Cardiac fibroblast (primary cell): ENCODE data around the gene GRB2.
"Not testable (repeated sequence)": the region's sequence is repeated elsewhere in the genome, so short reads cannot be mapped to it uniquely, and the experiment has no call there.

Experiments used
- DNase-seq, 2 donors: peaks; one replicate each; pipeline versions ENCODE4 v3.0.0 to v3.0.0-alpha.2; 2010; ENCODE audit warnings: low read depth in 2 of 2
- H3K4me3 ChIP-seq, 2 donors: replicated peaks in 1 of 2; 1 replicate in 1 of 2; 2 replicates in 1 of 2; pipeline ENCODE4 v1.5.1; 2011; ENCODE audit warnings: low read depth in 2 of 2, low read length in 2 of 2, mild to moderate bottlenecking in 2 of 2, moderate library complexity in 1 of 2
- TF ChIP-seq, protein P1 (sequence below): IDR thresholded peaks from one replicate; pipeline ENCODE4 v1.5.1; 2011; ENCODE audit warnings: low read depth, mild to moderate bottlenecking, low read length, inconsistent platforms

Gene GRB2

DNA sequence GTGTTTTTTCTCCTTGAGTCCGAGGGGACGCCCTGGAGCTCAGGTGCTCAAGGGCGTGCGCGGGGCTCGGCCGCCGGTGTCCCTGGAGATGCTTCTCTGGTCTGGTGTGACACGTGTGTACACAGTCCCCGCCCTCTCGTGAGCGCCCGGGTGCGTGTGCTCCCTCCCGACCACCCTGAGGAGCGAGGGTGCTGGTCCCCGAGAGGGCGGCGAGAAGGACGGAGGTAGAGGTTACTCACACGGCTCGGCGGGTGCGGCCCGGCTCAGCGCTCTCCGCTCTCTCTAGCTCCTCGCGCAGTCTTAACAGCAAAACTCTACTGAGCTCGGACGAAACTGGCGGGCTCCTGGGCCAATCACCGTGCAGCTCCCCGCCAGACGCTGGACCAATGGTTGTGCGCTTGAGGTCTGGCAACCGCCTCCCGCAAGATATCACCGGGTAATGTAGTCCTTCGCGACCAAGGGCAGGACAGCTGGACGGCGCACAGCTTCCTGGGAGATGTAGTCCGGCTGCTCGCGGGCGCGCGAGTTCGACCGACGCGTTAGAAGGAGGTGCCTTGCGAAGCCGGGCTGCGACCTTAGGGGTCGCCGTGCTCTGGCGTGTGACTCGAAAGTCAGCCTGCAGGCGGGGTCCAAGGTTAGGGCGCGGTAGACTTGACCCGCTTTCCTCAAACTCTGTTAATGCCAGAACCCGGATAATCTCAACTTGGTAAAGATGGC lies 116.2 kb downstream of the GRB2 start, which contains the start of gene SLC25A19:
SLC25A19 (minus strand) TSS at position 319 of the 717 bp plus-strand sequence. CDS start 2,669 bp downstream, outside the sequence.
- DNase-seq = peak; percentile 99
- TF ChIP-seq, protein P1, sequence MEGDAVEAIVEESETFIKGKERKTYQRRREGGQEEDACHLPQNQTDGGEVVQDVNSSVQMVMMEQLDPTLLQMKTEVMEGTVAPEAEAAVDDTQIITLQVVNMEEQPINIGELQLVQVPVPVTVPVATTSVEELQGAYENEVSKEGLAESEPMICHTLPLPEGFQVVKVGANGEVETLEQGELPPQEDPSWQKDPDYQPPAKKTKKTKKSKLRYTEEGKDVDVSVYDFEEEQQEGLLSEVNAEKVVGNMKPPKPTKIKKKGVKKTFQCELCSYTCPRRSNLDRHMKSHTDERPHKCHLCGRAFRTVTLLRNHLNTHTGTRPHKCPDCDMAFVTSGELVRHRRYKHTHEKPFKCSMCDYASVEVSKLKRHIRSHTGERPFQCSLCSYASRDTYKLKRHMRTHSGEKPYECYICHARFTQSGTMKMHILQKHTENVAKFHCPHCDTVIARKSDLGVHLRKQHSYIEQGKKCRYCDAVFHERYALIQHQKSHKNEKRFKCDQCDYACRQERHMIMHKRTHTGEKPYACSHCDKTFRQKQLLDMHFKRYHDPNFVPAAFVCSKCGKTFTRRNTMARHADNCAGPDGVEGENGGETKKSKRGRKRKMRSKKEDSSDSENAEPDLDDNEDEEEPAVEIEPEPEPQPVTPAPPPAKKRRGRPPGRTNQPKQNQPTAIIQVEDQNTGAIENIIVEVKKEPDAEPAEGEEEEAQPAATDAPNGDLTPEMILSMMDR = no peak
- H3K4me3 ChIP-seq = peak within 1 kb of the TSS; percentile 89 to 92

DNA sequence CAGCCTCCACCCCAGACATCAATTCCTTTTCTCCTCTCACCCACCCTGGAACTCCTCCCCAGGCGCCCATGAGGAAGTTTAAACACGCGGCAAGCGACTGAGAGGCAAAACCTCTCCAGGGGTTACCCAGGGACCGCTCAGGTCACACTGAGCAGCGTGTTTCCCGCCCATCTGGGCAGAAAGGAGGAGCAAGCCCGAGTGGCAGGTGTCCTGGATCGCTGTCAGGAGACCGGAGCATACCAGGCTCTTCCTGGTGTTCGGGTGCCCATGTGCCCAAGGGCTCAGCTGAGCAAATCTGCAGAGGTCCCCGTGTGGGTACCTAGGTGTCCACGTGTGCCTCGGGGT lies 116.7 kb downstream of the GRB2 start:
- TF ChIP-seq, protein P1 = no peak
- DNase-seq = no peak
- peak overlapping the region; percentile 89 to 92 for H3K4me3 ChIP-seq

GRCh38 chr17:75288359-75288758 lies 117.1 kb downstream of the GRB2 start:
- TF ChIP-seq, protein P1 = no peak
- peak overlapping the region; percentile 89 to 92 for H3K4me3 ChIP-seq
- DNase-seq = no peak

DNA sequence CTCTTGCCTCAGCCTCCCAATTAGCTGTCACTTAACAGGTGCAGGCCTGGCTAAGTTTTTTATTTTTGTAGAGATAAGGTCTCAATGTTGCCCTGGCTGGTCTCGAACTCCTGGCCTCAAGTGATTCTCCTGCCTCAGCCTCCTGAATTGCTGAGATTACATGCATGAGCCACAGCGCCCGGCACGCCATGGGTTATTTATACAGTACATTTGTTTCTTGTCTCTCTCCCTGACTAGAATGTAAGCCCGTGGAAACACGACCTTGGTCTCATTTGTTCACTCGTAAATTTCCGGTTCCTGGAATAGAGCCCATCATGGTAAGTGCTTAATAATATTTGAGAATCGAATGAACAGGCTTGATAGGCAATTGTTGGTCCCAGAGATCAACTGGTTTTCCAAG lies 118.3 kb downstream of the GRB2 start:
- TF ChIP-seq, protein P1 = no peak
- no peak overlapping the region for H3K4me3 ChIP-seq
- no peak for DNase-seq

- no peak for DNase-seq
- no peak overlapping the region for H3K4me3 ChIP-seq
- TF ChIP-seq, protein P1 = no peak
Observed at GRCh38 chr17:75285123-75285522, 120.4 kb downstream of the GRB2 start.

DNA sequence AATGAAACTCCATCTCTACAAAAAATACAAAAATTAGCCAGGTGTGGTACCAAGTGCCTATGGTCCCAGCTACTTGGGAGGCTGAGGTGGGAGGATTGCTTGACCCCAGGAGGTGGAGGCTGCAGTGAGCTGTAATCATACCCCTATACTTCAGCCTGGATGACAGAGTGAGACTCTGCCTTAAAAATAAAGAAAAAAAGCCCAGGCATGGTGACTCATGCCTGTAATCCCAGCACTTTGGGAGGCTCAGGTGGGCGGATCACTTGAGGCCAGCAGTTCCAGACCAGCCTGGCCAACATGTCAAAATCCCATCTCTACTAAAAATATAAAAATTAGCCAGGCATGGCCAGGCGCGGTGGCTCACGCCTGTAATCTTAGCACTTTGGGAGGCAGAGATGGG lies 125.3 kb downstream of the GRB2 start:
- DNase-seq = peak in 1 of 2 donors; percentile 10
- not testable (repeated sequence) for H3K4me3 ChIP-seq

GRCh38 chr17:75277664-75278071 lies 127.8 kb downstream of the GRB2 start:
- peak; percentile 30 to 56 for DNase-seq
- TF ChIP-seq, protein P1 = no peak
- H3K4me3 ChIP-seq = no peak overlapping the region
